Gastrocnemius medialis (tissue), 4 donors: ENCODE results near the gene ABCB8. TPM values are rescaled to one million over a fixed set of nuclear protein-coding genes. Genes with fewer than 3 reads are reported as not detected.

Experiments
- ATAC-seq, 2 donors: fragments of 150-250 bp; one replicate each; pipeline ENCODE4 v1.9.1; 2016
- DNase-seq, 2 donors: peaks; one replicate each; pipeline ENCODE4 v3.0.0-alpha.2; 2019
- H3K27ac ChIP-seq, 4 donors: fragments of 200-600 bp; sonication (generic); 1 replicate in 1 of 4; 2 replicates in 3 of 4; pipeline ENCODE4 v1.5.1; 2016 to 2018; ENCODE audit warnings: mild to moderate bottlenecking in 2 of 4, moderate library complexity in 1 of 4
- H3K27me3 ChIP-seq, 3 donors: fragments of 200-600 bp; sonication (generic) in 2 of 3; 1 replicate in 1 of 3; 2 replicates in 2 of 3; pipeline versions ENCODE4 v1.5.1 to v1.6.0; 2016 to 2019; ENCODE audit warnings: mild to moderate bottlenecking in 1 of 3, moderate library complexity in 1 of 3
- H3K36me3 ChIP-seq, 2 donors: fragments of 200-600 bp; sonication (generic) in 1 of 2; one replicate each; pipeline ENCODE4 v1.5.1; 2017 to 2018
- H3K4me1 ChIP-seq, 2 donors: fragments of 200-600 bp; sonication (generic) in 1 of 2; one replicate each; pipeline ENCODE4 v1.5.1; 2016 to 2017; ENCODE audit warnings: mild to moderate bottlenecking in 2 of 2
- H3K4me3 ChIP-seq, 4 donors: fragments of 200-600 bp; sonication (generic) in 3 of 4; 1 replicate in 1 of 4; 2 replicates in 3 of 4; pipeline ENCODE4 v1.5.1; 2016 to 2019; ENCODE audit warnings: mild to moderate bottlenecking in 2 of 4
- H3K9me3 ChIP-seq, 3 donors: fragments of 200-600 bp; sonication (generic) in 2 of 3; 1 replicate in 1 of 3; 2 replicates in 2 of 3; pipeline ENCODE4 v1.5.1; 2016 to 2019
- CTCF ChIP-seq, 5 experiments: fragments of 450-650 bp in 3 of 5; fragments of 200-600 bp in 2 of 5; sonication (generic) in 2 of 5; IDR thresholded peaks in 4 of 5; conservative IDR thresholded peaks in 1 of 5; 1 replicate in 4 of 5; 2 replicates in 1 of 5; pipeline ENCODE4 v1.5.1; 2016 to 2019; ENCODE audit warnings: antibody characterized with exemption in 5 of 5, mild to moderate bottlenecking in 3 of 5, moderate library complexity in 3 of 5
- POLR2A ChIP-seq, 2 donors: fragments of 450-650 bp; IDR thresholded peaks; one replicate each; pipeline ENCODE4 v1.6.1; 2017; ENCODE audit warnings: antibody characterized with exemption in 2 of 2, mild to moderate bottlenecking in 2 of 2, moderate library complexity in 2 of 2
- in situ Hi-C, 4 donors: fragments of 200-750 bp; cut with MboI; loops; one replicate each; pipeline versions ENCODE4 v1.15.0 to v1.8.0; 2017; ENCODE audit warnings: low sequenced_read_pairs in 4 of 4
- intact Hi-C: fragments of 100-400 bp; cut with DNase I; formaldehyde crosslinking; loops from one replicate; pipeline ENCODE4 v1.15.1; 2023; ENCODE audit warnings: low total_unique reads
- total RNA-seq, 4 donors: library from RNA; depleted of rRNA; stranded (reverse); fragments of >200 nt; gene quantifications; one replicate each; pipeline versions ENCODE4 v1.1.0 to v1.2.3, GENCODE V29; 2016

The ABCB8 gene
- total RNA-seq, 4 donors from 2014 or later, result 10.4 to 25.7 (median 16.2) TPM

DNA sequence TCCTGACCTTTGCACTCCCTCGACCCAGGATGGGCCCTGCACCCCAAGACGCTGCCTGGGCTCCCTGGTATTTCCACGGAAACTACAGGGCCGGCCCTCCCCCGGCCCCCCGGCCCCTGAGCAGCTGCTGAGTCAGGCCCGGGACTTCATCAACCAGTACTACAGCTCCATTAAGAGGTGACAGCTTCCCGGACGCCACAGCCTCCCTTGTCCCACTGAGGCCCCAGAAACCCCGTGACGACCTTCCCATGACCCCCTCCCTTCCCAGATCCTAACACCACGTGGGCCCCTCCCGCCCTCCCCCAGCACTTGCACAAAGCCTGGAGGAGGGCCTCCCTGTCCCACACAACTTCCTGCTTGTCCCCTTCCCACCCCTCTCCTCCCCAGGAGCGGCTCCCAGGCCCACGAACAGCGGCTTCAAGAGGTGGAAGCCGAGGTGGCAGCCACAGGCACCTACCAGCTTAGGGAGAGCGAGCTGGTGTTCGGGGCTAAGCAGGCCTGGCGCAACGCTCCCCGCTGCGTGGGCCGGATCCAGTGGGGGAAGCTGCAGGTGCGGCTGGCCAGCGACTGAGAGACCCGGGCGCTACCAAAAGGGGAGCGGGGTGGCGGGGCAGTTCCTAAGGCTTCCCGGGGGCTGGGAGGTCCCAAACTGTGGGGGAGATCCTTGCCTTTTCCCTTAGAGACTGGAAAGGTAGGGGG lies 31.7 kb upstream of the ABCB8 start:
- Histone ChIP-seq H3K4me3 (no peak overlapping the region), H3K27me3 (peaks cover 0 to 6% (median 0%) of the 10 kb centered on the region in 3 donors), H3K4me1 (no peaks in the 10 kb centered on the region), H3K27ac (no peak overlapping the region), H3K9me3 (no peaks in the 10 kb centered on the region), H3K36me3 (no peaks in the 10 kb centered on the region)
- intact Hi-C loops (no loop called here), in situ Hi-C loops (loop anchor here in 3 of 4 donors (25.0 kb wide), 1 partner anchor 209 kb away; no protein-coding TSS in a partner anchor)
- DNase-seq, result no peak
- no peak for TF ChIP-seq POLR2A (IDR thresholded peaks at IDR 0.05)
- ATAC-seq, result no peak

DNA sequence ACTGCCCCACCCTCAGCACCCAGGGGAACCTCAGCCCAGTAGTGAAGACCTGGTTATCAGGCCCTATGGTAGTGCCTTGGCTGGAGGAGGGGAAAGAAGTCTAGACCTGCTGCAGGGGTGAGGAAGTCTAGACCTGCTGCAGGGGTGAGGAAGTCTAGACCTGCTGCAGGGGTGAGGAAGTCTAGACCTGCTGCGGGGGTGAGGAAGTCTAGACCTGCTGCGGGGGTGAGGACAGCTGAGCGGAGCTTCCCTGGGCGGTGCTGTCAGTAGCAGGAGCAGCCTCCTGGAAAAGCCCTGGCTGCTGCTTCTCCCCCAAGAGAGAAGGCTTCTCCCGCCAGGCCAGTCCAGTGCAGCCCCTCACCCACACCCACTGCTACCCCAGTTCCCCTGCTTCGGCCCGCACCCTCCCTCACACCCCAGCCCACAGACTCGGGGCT lies 31.2 kb upstream of the ABCB8 start:
- no peak overlapping the region for H3K27ac ChIP-seq
- no peaks in the 10 kb centered on the region for H3K4me1 ChIP-seq
- no peak overlapping the region for H3K4me3 ChIP-seq
- no peaks in the 10 kb centered on the region for H3K9me3 ChIP-seq
- in situ Hi-C loops, result loop anchor here in 3 of 4 donors (25.0 kb wide), 1 partner anchor 210 kb away; no protein-coding TSS in a partner anchor
- peaks cover 0 to 6% (median 0%) of the 10 kb centered on the region in 3 donors for H3K27me3 ChIP-seq
- no peak for TF ChIP-seq CTCF (IDR thresholded peaks at IDR 0.05 in 4 of 5, conservative IDR thresholded peaks at IDR 0.05 in 1 of 5)
- no peak for TF ChIP-seq POLR2A (IDR thresholded peaks at IDR 0.05)
- H3K36me3 ChIP-seq, result no peaks in the 10 kb centered on the region
- DNase-seq (no peak), ATAC-seq (no peak)
- intact Hi-C loops, result no loop called here

DNA sequence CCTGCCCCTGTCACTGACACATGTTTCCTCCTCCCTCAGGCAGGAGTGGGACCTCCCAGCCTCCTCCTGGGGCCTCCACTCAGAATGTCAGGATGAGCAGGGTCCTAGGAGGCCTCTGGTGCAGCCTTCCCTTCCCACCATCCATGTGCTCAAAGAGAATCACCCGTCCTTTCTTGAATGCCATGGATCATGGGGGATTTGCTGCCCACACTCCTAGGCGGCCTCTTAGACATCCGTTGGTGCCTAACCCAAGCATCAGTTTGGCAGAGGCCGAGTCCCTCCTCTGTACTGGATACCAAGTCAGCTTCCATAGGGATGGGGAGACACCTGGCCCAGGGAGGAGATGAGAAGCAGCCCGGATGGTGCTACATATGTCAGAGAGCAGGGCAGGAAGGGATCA lies 30.4 kb upstream of the ABCB8 start:
- no peak for TF ChIP-seq POLR2A (IDR thresholded peaks at IDR 0.05)
- TF ChIP-seq CTCF (IDR thresholded peaks at IDR 0.05 in 4 of 5, conservative IDR thresholded peaks at IDR 0.05 in 1 of 5), result no peak
- Histone ChIP-seq H3K27me3 (peaks cover 0 to 6% (median 0%) of the 10 kb centered on the region in 3 donors), H3K9me3 (no peaks in the 10 kb centered on the region), H3K36me3 (no peaks in the 10 kb centered on the region), H3K4me3 (no peak overlapping the region), H3K4me1 (no peaks in the 10 kb centered on the region), H3K27ac (no peak overlapping the region)
- DNase-seq, result no peak
- in situ Hi-C loops (loop anchor here in 3 of 4 donors (25.0 kb wide), 1 partner anchor 211 kb away; no protein-coding TSS in a partner anchor), intact Hi-C loops (no loop called here)
- ATAC-seq, result no peak

DNA sequence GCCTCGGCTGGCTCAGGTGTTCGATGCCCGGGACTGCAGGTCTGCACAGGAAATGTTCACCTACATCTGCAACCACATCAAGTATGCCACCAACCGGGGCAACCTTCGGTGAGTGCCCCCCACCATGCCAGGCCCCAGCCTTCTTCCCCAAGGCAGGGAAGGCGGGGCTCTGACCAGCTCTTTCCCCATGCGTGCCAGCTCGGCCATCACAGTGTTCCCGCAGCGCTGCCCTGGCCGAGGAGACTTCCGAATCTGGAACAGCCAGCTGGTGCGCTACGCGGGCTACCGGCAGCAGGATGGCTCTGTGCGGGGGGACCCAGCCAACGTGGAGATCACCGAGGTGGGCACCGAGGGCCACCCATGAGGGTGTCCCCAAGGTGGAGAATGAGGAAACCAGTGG lies 29.9 kb upstream of the ABCB8 start:
- H3K4me1 ChIP-seq, result no peaks in the 10 kb centered on the region
- no peak for ATAC-seq
- intact Hi-C loops (no loop called here), in situ Hi-C loops (loop anchor here in 3 of 4 donors (25.0 kb wide), 1 partner anchor 211 kb away; no protein-coding TSS in a partner anchor)
- no peak for DNase-seq
- peaks cover 0 to 6% (median 0%) of the 10 kb centered on the region in 3 donors for H3K27me3 ChIP-seq
- TF ChIP-seq POLR2A (IDR thresholded peaks at IDR 0.05) (no peak), CTCF (IDR thresholded peaks at IDR 0.05 in 4 of 5, conservative IDR thresholded peaks at IDR 0.05 in 1 of 5) (no peak)
- no peaks in the 10 kb centered on the region for H3K9me3 ChIP-seq
- H3K4me3 ChIP-seq, result no peak overlapping the region
- H3K36me3 ChIP-seq, result no peaks in the 10 kb centered on the region
- H3K27ac ChIP-seq, result no peak overlapping the region

- no peaks in the 10 kb centered on the region for H3K36me3 ChIP-seq
- ATAC-seq, result no peak
- intact Hi-C loops, result no loop called here
Observed at GRCh38 chr7:150999001-150999400, 29.2 kb upstream of the ABCB8 start.

More at GRCh38 chr7:150999001-150999400, 29.2 kb upstream of the ABCB8 start:
- Histone ChIP-seq H3K4me3 (no peak overlapping the region), H3K4me1 (no peaks in the 10 kb centered on the region), H3K27ac (no peak overlapping the region), H3K9me3 (no peaks in the 10 kb centered on the region), H3K27me3 (peaks cover 0 to 6% (median 0%) of the 10 kb centered on the region in 3 donors)
- TF ChIP-seq POLR2A (IDR thresholded peaks at IDR 0.05), result no peak
- DNase-seq, result no peak
- in situ Hi-C loops, result loop anchor here in 3 of 4 donors (25.0 kb wide), 1 partner anchor 212 kb away; no protein-coding TSS in a partner anchor
